GM23248 (cell line): Measurements from ENCODE around the gene COL15A1. TPM values are rescaled to one million over a fixed set of nuclear protein-coding genes. Genes with fewer than 3 reads are reported as not detected.

Experiments used
- DNase-seq: peaks from one replicate; pipeline ENCODE4 v3.0.0-alpha.2; 2015
- H2AFZ ChIP-seq: fragments of 200-600 bp; sonication (generic); 2 replicates; pipeline ENCODE4 v1.6.1; 2016; ENCODE audit warnings: antibody characterized with exemption
- H3F3A ChIP-seq: fragments of 200-600 bp; sonication (generic); 2 replicates; pipeline ENCODE4 v1.6.1; 2016; ENCODE audit warnings: mild to moderate bottlenecking, antibody characterized with exemption, mixed run types; ENCODE audit not compliant: insufficient read depth
- H3K27ac ChIP-seq: fragments of 200-600 bp; sonication (generic); 2 replicates; pipeline ENCODE4 v1.5.1; 2016; ENCODE audit warnings: mild to moderate bottlenecking
- H3K27me3 ChIP-seq: fragments of 200-600 bp; sonication (generic); replicated peaks from 2 replicates; pipeline ENCODE4 v1.6.1; 2016; ENCODE audit warnings: mild to moderate bottlenecking; ENCODE audit not compliant: insufficient read depth
- H3K36me3 ChIP-seq: fragments of 200-600 bp; sonication (generic); 2 replicates; pipeline ENCODE4 v1.6.1; 2016; ENCODE audit warnings: low read depth, mild to moderate bottlenecking
- H3K4me1 ChIP-seq: fragments of 200-600 bp; sonication (generic); 2 replicates; pipeline ENCODE4 v1.6.1; 2016; ENCODE audit warnings: mild to moderate bottlenecking; ENCODE audit not compliant: insufficient read depth
- H3K4me2 ChIP-seq: fragments of 200-600 bp; sonication (generic); one replicate; pipeline ENCODE4 v1.6.1; 2016; ENCODE audit warnings: mild to moderate bottlenecking; ENCODE audit not compliant: unreplicated experiment
- H3K4me3 ChIP-seq: fragments of 200-600 bp; sonication (generic); 2 replicates; pipeline ENCODE4 v1.5.1; 2016; ENCODE audit warnings: mild to moderate bottlenecking
- H3K79me2 ChIP-seq: fragments of 200-600 bp; sonication (generic); 2 replicates; pipeline ENCODE4 v1.6.1; 2016; ENCODE audit warnings: mild to moderate bottlenecking; ENCODE audit not compliant: insufficient read depth
- H3K9ac ChIP-seq: fragments of 200-600 bp; sonication (generic); 2 replicates; pipeline ENCODE4 v1.6.1; 2016; ENCODE audit warnings: mild to moderate bottlenecking
- H3K9me2 ChIP-seq: fragments of 200-600 bp; sonication (generic); 2 replicates; pipeline ENCODE4 v1.6.1; 2016; ENCODE audit warnings: mixed run types, mild to moderate bottlenecking, moderate library complexity; ENCODE audit not compliant: insufficient read depth
- H3K9me3 ChIP-seq: fragments of 200-600 bp; sonication (generic); one replicate; pipeline ENCODE4 v1.6.1; 2017; ENCODE audit warnings: low read depth
- H4K20me1 ChIP-seq: fragments of 200-600 bp; sonication (generic); 2 replicates; pipeline ENCODE4 v1.6.0; 2016; ENCODE audit not compliant: insufficient read depth
- EZH2 ChIP-seq: fragments of 200-600 bp; sonication (generic); IDR thresholded peaks from 2 replicates; pipeline ENCODE4 v1.6.1; 2018; ENCODE audit warnings: antibody characterized with exemption, mild to moderate bottlenecking; ENCODE audit not compliant: insufficient read depth, poor library complexity, severe bottlenecking
- EZH2phosphoT487 ChIP-seq: fragments of 200-600 bp; sonication (generic); IDR thresholded peaks from 2 replicates; pipeline ENCODE4 v1.6.1; 2018; ENCODE audit warnings: antibody characterized with exemption, moderate library complexity, mild to moderate bottlenecking, low read depth; ENCODE audit not compliant: insufficient read depth
- WGBS, 2 experiments: methylation state at CpG; one replicate each; pipeline ENCODE4 v1.1.6; 2015 to 2017; ENCODE audit warnings: low lambda C conversion rate in 2 of 2, low coverage in 1 of 2; ENCODE audit errors: missing lambda C conversion rate in 2 of 2; 5-methylcytosine and 5-hydroxymethylcytosine counted together
- in situ Hi-C: fragments of 300-500 bp; cut with MboI; formaldehyde crosslinking; loops from 2 replicates; pipeline ENCODE4 v1.15.0; 2020
- polyA plus RNA-seq: library from polyadenylated mRNA; unstranded; fragments of >200 nt; fragmentation: Nextera tagmentation; extraction: Ambion mirVana; gene quantifications from 2 replicates; pipeline ENCODE4 v1.2.1, GENCODE V29; 2016
- total RNA-seq: library from RNA; depleted of rRNA; stranded (reverse); fragments of >200 nt; shearing (Covaris generic); gene quantifications from 2 replicates; pipeline ENCODE4 v1.2.3, GENCODE V29; 2014

Gene COL15A1
- total and polyA plus RNA-seq, 2 experiments from 2014 or later, result 9.7 to 16.8 TPM

DNA sequence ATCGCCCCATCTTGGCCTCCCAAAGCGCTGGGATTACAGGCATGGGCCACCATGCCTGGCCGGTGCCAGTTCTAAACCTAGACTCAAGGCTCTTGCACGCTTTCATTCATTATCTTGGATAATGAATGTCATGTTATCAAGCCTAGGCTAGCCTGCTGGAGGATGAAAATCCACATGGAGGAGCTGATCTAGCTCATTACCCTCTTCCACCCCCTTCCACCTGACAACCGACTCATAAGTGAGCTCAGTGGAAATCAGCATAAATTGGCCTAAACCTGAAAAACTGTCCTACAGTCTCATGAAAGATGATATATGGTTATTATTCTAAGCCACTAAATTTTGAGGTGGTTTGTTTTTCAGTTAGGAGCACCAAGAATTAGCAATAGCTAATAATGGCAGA is 157.6 kb downstream of the COL15A1 start:
- H3K9me3 ChIP-seq, result no peaks in the 10 kb centered on the region
- no peaks in the 10 kb centered on the region for H4K20me1 ChIP-seq
- DNase-seq, result no peak
- no peak overlapping the region for H3K9ac ChIP-seq
- no peak overlapping the region for H3K4me3 ChIP-seq
- H3K27me3 ChIP-seq, result no peaks in the 10 kb centered on the region
- H2AFZ ChIP-seq, result no peak overlapping the region
- peaks cover 7% of the 10 kb centered on the region for H3K79me2 ChIP-seq
- H3K4me2 ChIP-seq, result no peak overlapping the region
- no peak overlapping the region for H3K27ac ChIP-seq
- H3F3A ChIP-seq, result peaks cover 20% of the 10 kb centered on the region
- no peaks in the 10 kb centered on the region for H3K9me2 ChIP-seq
- peaks cover 12% of the 10 kb centered on the region for H3K4me1 ChIP-seq
- TF ChIP-seq EZH2phosphoT487 (no peak), EZH2 (no peak)
- in situ Hi-C loops, result no loop called here
- WGBS, 2 experiments, result 82 to 87% methylated on average over 5 of the region's 5 CpGs
- H3K36me3 ChIP-seq, result no peaks in the 10 kb centered on the region

DNA sequence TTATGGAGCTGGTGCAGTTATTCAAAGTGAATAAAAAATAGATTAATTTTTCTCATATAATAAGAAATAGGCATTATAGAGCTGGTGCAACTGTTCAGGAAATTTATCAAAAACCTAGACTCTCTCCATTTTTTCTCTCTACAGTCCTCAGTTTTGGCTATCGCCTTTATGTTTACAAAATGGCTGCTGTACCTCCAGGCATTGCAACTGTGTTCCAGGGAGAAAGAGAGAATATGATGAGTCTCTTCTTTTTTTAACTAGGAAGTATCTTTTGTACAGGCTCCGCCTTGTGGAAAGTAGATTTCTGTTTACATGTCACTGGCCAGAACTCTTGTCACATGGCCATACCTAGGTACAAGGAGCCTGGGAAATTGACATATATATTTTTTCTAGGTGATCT is 158.1 kb downstream of the COL15A1 start:
- H3K4me2 ChIP-seq, result no peak overlapping the region
- H3K79me2 ChIP-seq, result peaks cover 13% of the 10 kb centered on the region
- in situ Hi-C loops, result no loop called here
- no peaks in the 10 kb centered on the region for H3K36me3 ChIP-seq
- no peak overlapping the region for H2AFZ ChIP-seq
- H3K9me2 ChIP-seq, result no peaks in the 10 kb centered on the region
- H3F3A ChIP-seq, result peaks cover 25% of the 10 kb centered on the region
- H3K9me3 ChIP-seq, result no peaks in the 10 kb centered on the region
- H3K27ac ChIP-seq, result no peak overlapping the region
- no peak for DNase-seq
- no peaks in the 10 kb centered on the region for H3K27me3 ChIP-seq
- H4K20me1 ChIP-seq, result no peaks in the 10 kb centered on the region
- no peak for TF ChIP-seq EZH2
- no peak for TF ChIP-seq EZH2phosphoT487
- H3K9ac ChIP-seq, result no peak overlapping the region
- H3K4me1 ChIP-seq, result peaks cover 18% of the 10 kb centered on the region
- no peak overlapping the region for H3K4me3 ChIP-seq
- WGBS, 2 experiments, result 94 to 95% methylated on average over 2 of the region's 2 CpGs

DNA sequence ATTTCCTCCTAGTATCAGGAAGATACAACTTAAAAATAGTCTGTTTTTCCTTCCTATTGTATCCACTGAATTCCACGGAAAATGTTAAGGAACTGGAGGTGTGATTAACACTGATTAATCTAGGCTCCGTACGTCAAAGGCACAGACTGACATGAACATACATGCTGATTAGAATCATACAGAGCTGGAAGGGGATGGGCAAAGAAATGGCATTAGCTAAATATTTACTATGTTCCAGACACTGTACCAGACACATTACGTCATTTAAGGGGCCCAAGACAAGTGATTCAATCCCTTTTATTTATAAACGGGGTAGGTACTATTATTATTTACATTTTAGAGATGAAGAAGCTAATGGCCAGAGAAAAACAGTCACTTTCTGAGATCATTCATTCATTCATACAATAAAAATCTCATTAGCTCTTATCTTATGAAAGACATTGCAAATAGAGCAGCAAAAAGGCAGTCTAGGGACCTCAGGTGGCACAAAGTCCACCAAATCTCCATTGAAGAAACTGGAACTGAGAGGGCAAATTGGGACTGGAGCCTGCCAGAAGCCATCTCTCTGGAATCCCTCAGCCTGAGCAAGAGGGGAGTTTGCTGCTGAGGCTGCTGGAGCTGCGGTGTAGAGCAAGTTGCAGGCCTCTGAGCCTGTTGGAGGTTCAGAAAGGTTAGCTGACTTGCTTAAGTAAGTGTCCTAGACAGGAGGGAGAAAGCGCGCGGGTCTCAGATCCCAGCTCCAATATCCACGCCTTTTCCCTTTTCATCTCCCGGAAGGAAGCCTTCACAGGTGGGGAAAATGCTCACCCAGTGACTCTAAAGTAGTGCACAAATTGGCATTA is 159.6 kb downstream of the COL15A1 start:
- Histone ChIP-seq H2AFZ (peak overlapping the region; percentile 70), H3K27me3 (no peaks in the 10 kb centered on the region), H3K4me2 (peak overlapping the region; percentile 97), H3K79me2 (peaks cover 27% of the 10 kb centered on the region), H3K36me3 (no peaks in the 10 kb centered on the region), H3K4me1 (peaks cover 32% of the 10 kb centered on the region), H3K27ac (peak overlapping the region; percentile 92), H3K9me2 (no peaks in the 10 kb centered on the region), H3F3A (peaks cover 40% of the 10 kb centered on the region), H3K9me3 (no peaks in the 10 kb centered on the region), H4K20me1 (peaks cover 4% of the 10 kb centered on the region; the same call in 1 of the 2 replicates), H3K9ac (peak overlapping the region; percentile 87), H3K4me3 (peak overlapping the region; percentile 77)
- peak; percentile 36 for DNase-seq
- WGBS, 2 experiments, result 37 to 38% methylated on average over 11 of the region's 11 CpGs
- TF ChIP-seq EZH2phosphoT487 (no peak), EZH2 (no peak)
- in situ Hi-C loops, result no loop called here

DNA sequence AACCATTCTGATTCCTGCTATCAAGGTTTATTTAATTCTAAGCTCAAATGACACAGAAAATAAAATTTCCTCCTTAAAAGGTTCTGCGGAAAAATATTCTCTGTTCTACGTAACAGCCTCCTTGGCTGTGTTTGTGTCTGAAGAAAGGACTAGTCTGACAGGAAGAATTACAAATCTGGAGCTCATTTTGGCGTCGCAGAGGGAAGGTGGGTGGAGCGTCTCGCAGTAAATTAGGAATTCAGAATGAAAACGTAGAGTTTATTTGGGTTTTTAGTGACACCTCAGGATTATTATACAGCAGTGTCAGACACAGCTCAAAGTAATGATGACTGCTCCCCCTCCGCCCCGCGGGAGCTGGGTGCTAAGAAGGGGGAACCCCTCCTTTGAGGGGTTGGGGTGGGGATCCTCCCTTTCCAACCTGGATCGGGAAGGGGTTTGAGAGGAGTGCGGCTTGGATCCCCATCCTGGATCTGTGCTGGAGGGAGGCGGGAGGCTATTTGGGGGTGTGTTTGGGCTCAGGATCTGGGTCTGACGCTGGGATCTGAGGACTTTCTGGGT is 160.3 kb downstream of the COL15A1 start:
- peaks cover 39% of the 10 kb centered on the region for H3K4me1 ChIP-seq
- no peaks in the 10 kb centered on the region for H3K36me3 ChIP-seq
- no peaks in the 10 kb centered on the region for H3K9me3 ChIP-seq
- H3K9ac ChIP-seq, result peak overlapping the region; percentile 87
- H2AFZ ChIP-seq, result peak overlapping the region; percentile 70
- TF ChIP-seq EZH2phosphoT487 (no peak), EZH2 (no peak)
- peak overlapping the region; percentile 92 for H3K27ac ChIP-seq
- peak; percentile 83 for DNase-seq
- peak overlapping the region; percentile 77 for H3K4me3 ChIP-seq
- peak overlapping the region; percentile 97 for H3K4me2 ChIP-seq
- no peaks in the 10 kb centered on the region for H3K9me2 ChIP-seq
- WGBS, 2 experiments, result 1 to 3% methylated on average over 11 to 14 of the region's 14 CpGs
- H3K27me3 ChIP-seq, result no peaks in the 10 kb centered on the region
- in situ Hi-C loops, result no loop called here
- H3K79me2 ChIP-seq, result peaks cover 35% of the 10 kb centered on the region
- H4K20me1 ChIP-seq, result peaks cover 4% of the 10 kb centered on the region; the same call in 1 of the 2 replicates
- peaks cover 40% of the 10 kb centered on the region for H3F3A ChIP-seq
